ENCODE data around the gene VEGFC. TPM values are rescaled to one million over a fixed set of nuclear protein-coding genes. Genes with fewer than 3 reads are reported as not detected.

Gene VEGFC
- total RNA-seq, 1 experiment from 2014 or later: 8.7 TPM

GRCh38 chr4:176760471-176760870 is 32.3 kb downstream of the VEGFC start:
- no peak for TF ChIP-seq CTCF (conservative IDR thresholded peaks at IDR 0.05)
- no peak for TF ChIP-seq EZH2 (IDR thresholded peaks at IDR 0.05; ENCODE audit: low read depth)
- Histone ChIP-seq H3K4me1 (replicated peaks; ENCODE audit: insufficient read depth) (no peaks in the 10 kb centered on the region), H3K4me2 (no peak overlapping the region), H3K27me3 (ENCODE audit: insufficient read depth, low read depth) (no peaks in the 10 kb centered on the region), H3K36me3 (ENCODE audit: low read depth) (no peaks in the 10 kb centered on the region), H4K20me1 (ENCODE audit: insufficient read depth) (no peaks in the 10 kb centered on the region), H3K9me3 (ENCODE audit: insufficient read depth, low read depth) (no peaks in the 10 kb centered on the region), H3K27ac (no peak overlapping the region), H3K79me2 (ENCODE audit: low read depth) (no peaks in the 10 kb centered on the region), H3K9me2 (ENCODE audit: insufficient read depth) (no peaks in the 10 kb centered on the region), H3F3A (ENCODE audit: insufficient read depth, low read depth) (no peaks in the 10 kb centered on the region), H3K4me3 (no peak overlapping the region), H2AFZ (no peak overlapping the region)
- no peak for DNase-seq
- intact Hi-C loops (cut with micrococcal nuclease; ENCODE audit: unreplicated experiment): no loop called here
- POLR2A ChIA-PET (ENCODE audit: unreplicated experiment): no interaction called here
- CTCF ChIA-PET: no interaction called here
- BruUV-seq (replicated peaks): no TSS peak

GRCh38 chr4:176758731-176759130 is 34.0 kb downstream of the VEGFC start:
- Histone ChIP-seq H3K36me3 (ENCODE audit: low read depth) (no peaks in the 10 kb centered on the region), H3K4me2 (no peak overlapping the region), H2AFZ (no peak overlapping the region), H3F3A (ENCODE audit: insufficient read depth, low read depth) (no peaks in the 10 kb centered on the region), H4K20me1 (ENCODE audit: insufficient read depth) (no peaks in the 10 kb centered on the region), H3K79me2 (ENCODE audit: low read depth) (no peaks in the 10 kb centered on the region), H3K9me3 (ENCODE audit: insufficient read depth, low read depth) (no peaks in the 10 kb centered on the region), H3K27me3 (ENCODE audit: insufficient read depth, low read depth) (no peaks in the 10 kb centered on the region), H3K4me1 (replicated peaks; ENCODE audit: insufficient read depth) (no peaks in the 10 kb centered on the region), H3K27ac (no peak overlapping the region), H3K9me2 (ENCODE audit: insufficient read depth) (no peaks in the 10 kb centered on the region), H3K4me3 (no peak overlapping the region)
- ChIA-PET POLR2A (ENCODE audit: unreplicated experiment) (no interaction called here), CTCF (no interaction called here)
- TF ChIP-seq EZH2 (IDR thresholded peaks at IDR 0.05; ENCODE audit: low read depth): no peak
- no peak for TF ChIP-seq CTCF (conservative IDR thresholded peaks at IDR 0.05)
- intact Hi-C loops (cut with micrococcal nuclease; ENCODE audit: unreplicated experiment): no loop called here
- no TSS peak for BruUV-seq (replicated peaks)
- DNase-seq: no peak

- no peak for DNase-seq
- no peak for TF ChIP-seq CTCF (conservative IDR thresholded peaks at IDR 0.05)
- no peak for TF ChIP-seq EZH2 (IDR thresholded peaks at IDR 0.05; ENCODE audit: low read depth)
- ChIA-PET CTCF (no interaction called here), POLR2A (ENCODE audit: unreplicated experiment) (no interaction called here)
- Histone ChIP-seq H3K27ac (no peak overlapping the region), H3K27me3 (ENCODE audit: insufficient read depth, low read depth) (no peaks in the 10 kb centered on the region), H3K9me3 (ENCODE audit: insufficient read depth, low read depth) (no peaks in the 10 kb centered on the region), H3K9me2 (ENCODE audit: insufficient read depth) (no peaks in the 10 kb centered on the region), H3K36me3 (ENCODE audit: low read depth) (no peaks in the 10 kb centered on the region), H3K4me3 (no peak overlapping the region), H3K4me2 (no peak overlapping the region), H3K79me2 (ENCODE audit: low read depth) (no peaks in the 10 kb centered on the region), H3K4me1 (replicated peaks; ENCODE audit: insufficient read depth) (no peaks in the 10 kb centered on the region), H4K20me1 (ENCODE audit: insufficient read depth) (no peaks in the 10 kb centered on the region), H2AFZ (no peak overlapping the region), H3F3A (ENCODE audit: insufficient read depth, low read depth) (no peaks in the 10 kb centered on the region)
- BruUV-seq (replicated peaks): no TSS peak
- intact Hi-C loops (cut with micrococcal nuclease; ENCODE audit: unreplicated experiment): no loop called here
Measured at GRCh38 chr4:176758323-176758722, 34.4 kb downstream of the VEGFC start.
